PC-3 (cell line): ENCODE results near the gene CTTNBP2. TPM values are rescaled to one million over a fixed set of nuclear protein-coding genes. Genes with fewer than 3 reads are reported as not detected.

Source experiments
- ATAC-seq: fragments of 200-7000 bp; cut with Tn5 transposase; 2 replicates; pipeline ENCODE4 v1.9.1; 2020; ENCODE audit warnings: mild to moderate bottlenecking, moderate library complexity
- BruUV-seq: library from RNA; stranded (reverse); fragments of 400-500 nt; replicated peaks from 2 replicates; lab custom pipeline; 2021; lab: Mats Ljungman, UMichigan
- CTCF ChIA-PET: fragments of 300-600 bp; sonication (Branson Sonifier 250); formaldehyde crosslinking; loops from one replicate; lab custom pipeline; 2022; ENCODE audit warnings: antibody characterized with exemption; lab: Charles Lee
- POLR2A ChIA-PET: fragments of 300-600 bp; sonication (Branson Sonifier 250); formaldehyde crosslinking; loops from one replicate; lab custom pipeline; 2022; ENCODE audit warnings: antibody characterized with exemption; ENCODE audit not compliant: unreplicated experiment; lab: Charles Lee
- DNase-seq: peaks from one replicate; pipeline ENCODE4 v3.0.0-alpha.2; 2015
- H2AFZ ChIP-seq: fragments of 300-600 bp; sonication (generic); 2 replicates; pipeline ENCODE4 v1.6.0; 2016; ENCODE audit warnings: antibody characterized with exemption, low read length
- H3F3A ChIP-seq: fragments of 300-600 bp; sonication (generic); one replicate; pipeline ENCODE4 v1.6.0; 2017; ENCODE audit warnings: antibody characterized with exemption, low read length, control low read depth, mild to moderate bottlenecking; ENCODE audit not compliant: unreplicated experiment
- H3K27ac ChIP-seq: fragments of 300-600 bp; sonication (generic); 2 replicates; pipeline ENCODE4 v1.5.1; 2016; ENCODE audit warnings: mild to moderate bottlenecking, low read length
- H3K27me3 ChIP-seq: fragments of 300-600 bp; sonication (generic); 2 replicates; pipeline ENCODE4 v1.6.1; 2016; ENCODE audit warnings: low read length, mixed read lengths
- H3K36me3 ChIP-seq: fragments of 300-600 bp; sonication (generic); 2 replicates; pipeline ENCODE4 v1.6.1; 2016; ENCODE audit warnings: low read depth, mixed run types, low read length, mixed read lengths
- H3K4me1 ChIP-seq: fragments of 300-600 bp; sonication (generic); 2 replicates; pipeline ENCODE4 v1.5.1; 2016; ENCODE audit warnings: low read length; ENCODE audit not compliant: insufficient read depth
- H3K4me2 ChIP-seq: fragments of 300-600 bp; sonication (generic); 2 replicates; pipeline ENCODE4 v1.6.0; 2016; ENCODE audit warnings: low read length
- H3K4me3 ChIP-seq: fragments of 300-600 bp; sonication (generic); 2 replicates; pipeline ENCODE4 v1.5.1; 2016; ENCODE audit warnings: mild to moderate bottlenecking, low read length, mixed read lengths
- H3K79me2 ChIP-seq: fragments of 300-600 bp; sonication (generic); 2 replicates; pipeline ENCODE4 v1.6.1; 2017; ENCODE audit warnings: low read length, mixed read lengths
- H3K9ac ChIP-seq: fragments of 300-600 bp; sonication (generic); 2 replicates; pipeline ENCODE4 v1.6.0; 2016; ENCODE audit warnings: mild to moderate bottlenecking, low read length
- H3K9me2 ChIP-seq: fragments of 300-600 bp; sonication (generic); replicated peaks from 2 replicates; pipeline ENCODE4 v1.6.1; 2016; ENCODE audit warnings: mixed run types, low read length, mixed read lengths
- H3K9me3 ChIP-seq: fragments of 300-600 bp; sonication (generic); 2 replicates; pipeline ENCODE4 v1.6.1; 2016; ENCODE audit warnings: low read length, mixed read lengths
- H4K20me1 ChIP-seq: fragments of 300-600 bp; sonication (generic); 2 replicates; pipeline ENCODE4 v1.6.1; 2016; ENCODE audit warnings: low read length, mixed read lengths
- EZH2 ChIP-seq: fragments of 300-600 bp; sonication (generic); IDR thresholded peaks from one replicate; pipeline ENCODE4 v1.6.1; 2017; ENCODE audit warnings: antibody characterized with exemption, mild to moderate bottlenecking, low read length; ENCODE audit not compliant: unreplicated experiment
- EZH2phosphoT487 ChIP-seq: fragments of 300-600 bp; sonication (generic); IDR thresholded peaks from 2 replicates; pipeline ENCODE4 v1.6.1; 2018; ENCODE audit warnings: mild to moderate bottlenecking, antibody characterized with exemption, low read length, borderline replicate concordance
- intact Hi-C: fragments of 100-400 bp; cut with micrococcal nuclease; formaldehyde crosslinking; loops from 2 replicates; pipeline ENCODE4 v1.9.0; 2023
- total RNA-seq: library from RNA; depleted of rRNA; stranded (reverse); fragments of >200 nt; gene quantifications from 2 replicates; pipeline ENCODE4 v1.2.3, GENCODE V29; 2014
- TF ChIP-seq, protein P1 (sequence below): fragments of 300-600 bp; sonication (generic); conservative IDR thresholded peaks from 2 replicates; pipeline ENCODE4 v1.5.1; 2017; ENCODE audit warnings: antibody characterized with exemption, low read depth, mild to moderate bottlenecking, low read length

Gene CTTNBP2
- total RNA-seq, 1 experiment from 2014 or later, result 1.1 TPM

DNA sequence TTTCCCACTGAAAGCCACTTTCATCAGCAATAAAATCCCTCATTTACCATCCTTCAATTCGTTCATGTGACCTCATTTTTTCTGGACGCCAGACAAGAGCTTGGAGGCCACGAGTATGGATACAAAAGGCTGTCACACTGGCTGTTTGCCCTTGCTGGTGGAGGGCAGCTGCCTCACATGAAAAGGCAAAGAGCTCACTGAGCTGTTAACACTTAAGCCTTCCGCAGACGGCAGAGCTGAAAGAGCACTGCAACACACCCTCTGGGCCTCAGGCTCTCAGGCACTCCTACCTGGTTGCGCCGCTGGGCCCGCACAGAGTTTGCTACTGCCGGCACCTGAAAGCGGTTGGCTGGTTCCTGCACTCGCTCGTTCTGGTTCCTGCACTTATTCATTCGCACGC is 199.9 kb downstream of the CTTNBP2 start:
- no peak overlapping the region for H3K9ac ChIP-seq
- ChIA-PET POLR2A (no interaction called here), CTCF (interaction anchor here (0.7 kb wide), 1 partner anchor 42 kb away, joined by 4 read pairs; no protein-coding TSS in a partner anchor)
- BruUV-seq, result no TSS peak
- H3F3A ChIP-seq, result no peaks in the 10 kb centered on the region
- H3K9me2 ChIP-seq, result no peaks in the 10 kb centered on the region
- intact Hi-C loops, result no loop called here
- H3K27ac ChIP-seq, result no peak overlapping the region
- peaks cover 13% of the 10 kb centered on the region; the same call in 1 of the 2 replicates for H3K4me1 ChIP-seq
- H3K79me2 ChIP-seq, result no peaks in the 10 kb centered on the region
- no peak overlapping the region for H3K4me3 ChIP-seq
- H4K20me1 ChIP-seq, result no peaks in the 10 kb centered on the region
- no peaks in the 10 kb centered on the region for H3K36me3 ChIP-seq
- H3K9me3 ChIP-seq, result no peaks in the 10 kb centered on the region
- peaks cover 29% of the 10 kb centered on the region for H3K27me3 ChIP-seq
- TF ChIP-seq EZH2phosphoT487 (no peak), EZH2 (no peak)
- TF ChIP-seq, protein P1, sequence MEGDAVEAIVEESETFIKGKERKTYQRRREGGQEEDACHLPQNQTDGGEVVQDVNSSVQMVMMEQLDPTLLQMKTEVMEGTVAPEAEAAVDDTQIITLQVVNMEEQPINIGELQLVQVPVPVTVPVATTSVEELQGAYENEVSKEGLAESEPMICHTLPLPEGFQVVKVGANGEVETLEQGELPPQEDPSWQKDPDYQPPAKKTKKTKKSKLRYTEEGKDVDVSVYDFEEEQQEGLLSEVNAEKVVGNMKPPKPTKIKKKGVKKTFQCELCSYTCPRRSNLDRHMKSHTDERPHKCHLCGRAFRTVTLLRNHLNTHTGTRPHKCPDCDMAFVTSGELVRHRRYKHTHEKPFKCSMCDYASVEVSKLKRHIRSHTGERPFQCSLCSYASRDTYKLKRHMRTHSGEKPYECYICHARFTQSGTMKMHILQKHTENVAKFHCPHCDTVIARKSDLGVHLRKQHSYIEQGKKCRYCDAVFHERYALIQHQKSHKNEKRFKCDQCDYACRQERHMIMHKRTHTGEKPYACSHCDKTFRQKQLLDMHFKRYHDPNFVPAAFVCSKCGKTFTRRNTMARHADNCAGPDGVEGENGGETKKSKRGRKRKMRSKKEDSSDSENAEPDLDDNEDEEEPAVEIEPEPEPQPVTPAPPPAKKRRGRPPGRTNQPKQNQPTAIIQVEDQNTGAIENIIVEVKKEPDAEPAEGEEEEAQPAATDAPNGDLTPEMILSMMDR, result no peak
- DNase-seq (no peak), ATAC-seq (no peak; the same call in 1 of the 2 replicates)
- H3K4me2 ChIP-seq, result no peak overlapping the region
- no peak overlapping the region for H2AFZ ChIP-seq

- H3K9me3 ChIP-seq, result no peaks in the 10 kb centered on the region
- no peak overlapping the region for H3K9ac ChIP-seq
- ChIA-PET POLR2A (no interaction called here), CTCF (no interaction called here)
- ATAC-seq (no peak), DNase-seq (peak; percentile 44)
- no peaks in the 10 kb centered on the region for H3K36me3 ChIP-seq
- H4K20me1 ChIP-seq, result no peaks in the 10 kb centered on the region
- H3F3A ChIP-seq, result no peaks in the 10 kb centered on the region
- H3K4me1 ChIP-seq, result peaks cover 13% of the 10 kb centered on the region; the same call in 1 of the 2 replicates
- no peaks in the 10 kb centered on the region for H3K9me2 ChIP-seq
- intact Hi-C loops, result no loop called here
- no peaks in the 10 kb centered on the region for H3K79me2 ChIP-seq
- H2AFZ ChIP-seq, result no peak overlapping the region
- H3K27me3 ChIP-seq, result peaks cover 20% of the 10 kb centered on the region
- no TSS peak for BruUV-seq
- H3K27ac ChIP-seq, result no peak overlapping the region
- no peak overlapping the region for H3K4me2 ChIP-seq
- H3K4me3 ChIP-seq, result no peak overlapping the region
- TF ChIP-seq EZH2, result no peak
- TF ChIP-seq EZH2phosphoT487, result no peak
- TF ChIP-seq, protein P1, result no peak
Observed at GRCh38 chr7:117672453-117672852, 200.8 kb downstream of the CTTNBP2 start.

GRCh38 chr7:117669818-117670217 is 203.4 kb downstream of the CTTNBP2 start:
- no peak for ATAC-seq
- no peaks in the 10 kb centered on the region for H3K79me2 ChIP-seq
- no peaks in the 10 kb centered on the region for H3K9me2 ChIP-seq
- BruUV-seq, result no TSS peak
- H3F3A ChIP-seq, result no peaks in the 10 kb centered on the region
- H2AFZ ChIP-seq, result no peak overlapping the region
- no peak overlapping the region for H3K4me2 ChIP-seq
- H3K27ac ChIP-seq, result no peak overlapping the region
- H3K9ac ChIP-seq, result no peak overlapping the region
- TF ChIP-seq, protein P1, result 0 out of 2 replicates have a peak, but pooled peaks have one; percentile 28
- TF ChIP-seq EZH2 (no peak), EZH2phosphoT487 (no peak)
- H3K36me3 ChIP-seq, result no peaks in the 10 kb centered on the region
- no peaks in the 10 kb centered on the region for H3K27me3 ChIP-seq
- H3K4me1 ChIP-seq, result peaks cover 21% of the 10 kb centered on the region
- H4K20me1 ChIP-seq, result no peaks in the 10 kb centered on the region
- DNase-seq, result no peak
- ChIA-PET POLR2A (no interaction called here), CTCF (interaction anchor here (0.6 kb wide), 2 partner anchors 211 to 525 kb away, joined by 3 read pairs; no protein-coding TSS in a partner anchor)
- H3K9me3 ChIP-seq, result no peaks in the 10 kb centered on the region
- intact Hi-C loops, result no loop called here
- H3K4me3 ChIP-seq, result no peak overlapping the region
